PC-9 (cell line): Measurements from ENCODE around the gene FGD4.

ENCODE experiments used
- CTCF ChIP-seq: fragments of 200-600 bp; sonication (generic); conservative IDR thresholded peaks from 2 replicates; pipeline ENCODE4 v1.6.1; 2017; ENCODE audit warnings: mixed run types, antibody characterized with exemption, mild to moderate bottlenecking, moderate library complexity
- EZH2 ChIP-seq: fragments of 200-600 bp; sonication (generic); IDR thresholded peaks from 2 replicates; pipeline ENCODE4 v1.8.0; 2017; ENCODE audit warnings: antibody characterized with exemption, low read depth

DNA sequence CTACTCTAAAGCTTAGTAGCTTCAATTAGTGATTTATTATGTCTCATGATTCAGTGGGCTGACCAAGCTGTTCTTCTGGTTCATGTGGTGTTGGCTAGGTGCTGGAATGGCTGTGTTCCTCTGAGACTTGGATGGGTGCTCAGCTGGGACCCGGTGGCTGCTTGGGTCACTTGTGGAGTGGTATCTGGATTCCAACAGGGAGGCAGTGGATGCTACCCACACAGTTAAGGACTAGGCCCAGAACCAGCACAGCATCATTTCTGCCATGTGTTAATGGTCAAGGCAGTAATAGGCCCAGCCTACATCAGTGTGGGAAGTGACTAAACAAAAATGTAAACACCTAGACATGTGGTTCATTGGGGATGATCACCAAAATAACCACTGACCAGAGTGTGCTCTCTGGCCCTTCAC, 72.2 kb downstream of the FGD4 start:
- no peak for TF ChIP-seq CTCF
- TF ChIP-seq EZH2, result no peak
